ENCODE measurements around the gene FAM184A. TPM values are rescaled to one million over a fixed set of nuclear protein-coding genes. Genes with fewer than 3 reads are reported as not detected.
A peak's percentile ranks its signal among the peaks of the same experiment; 100 is the strongest.

FAM184A gene
- total and polyA plus RNA-seq, 2 of the 13 experiments (the other 11 are each of a cell fraction or from before 2014, with no cell fraction given) = 7.0 to 18.0 TPM

GRCh38 chr6:119110601-119111548 is 32.4 kb upstream of the FAM184A start:
- FAIRE-seq (peak; percentile 91), DNase-seq (ENCODE audit: low spot score) (peak; percentile 69), ATAC-seq (peak; percentile 93)
- H3K27me3 ChIP-seq (ENCODE audit: control insufficient read depth in 1 of 2, insufficient read depth in 2 of 2, low read length in 2 of 2) = no peaks in the 10 kb centered on the region
- POLR2A ChIA-PET = interaction anchor here (1.8 kb wide), 1 partner anchor 216 kb away, joined by 4 read pairs; no protein-coding TSS in a partner anchor
- H3K9me3 ChIP-seq (ENCODE audit: low read length) = peaks cover 5% of the 10 kb centered on the region; the same call in 1 of the 2 replicates
- H3K4me3 ChIP-seq (replicated peaks in 1 of 3; ENCODE audit: insufficient read depth in 1 of 3, low read depth in 2 of 3, low read length in 3 of 3) = peak overlapping the region in 2 of 3 experiments; percentile 12 to 41; a peak in 1 of 6 replicates
- H4K20me1 ChIP-seq (ENCODE audit: insufficient read depth, low read length) = no peaks in the 10 kb centered on the region
- peak overlapping the region; percentile 7; the same call in 1 of the 2 replicates for H3K9ac ChIP-seq (ENCODE audit: insufficient read depth, low read depth, low read length)
- peaks cover 17% of the 10 kb centered on the region for H3K4me1 ChIP-seq (ENCODE audit: insufficient read depth, low read length)
- CTCF ChIA-PET (ENCODE audit: low intra/inter-chr PET ratio, low total read pairs) = interaction anchor here (1.0 to 2.3 kb wide), 4 partner anchors 143 to 310 kb away, joined by 3 to 21 read pairs (median 10); no protein-coding TSS in a partner anchor
- in situ Hi-C loops (cut with HindIII; ENCODE audit: extremely low pct_ligation_motif_present, low pct_unique_long_range_greater_than_20kb) (loop anchor here (5.0 kb wide), 1 partner anchor 139 kb away; no protein-coding TSS in a partner anchor), intact Hi-C loops (cut with micrococcal nuclease; ENCODE audit: unreplicated experiment) (loop anchor here (1.0 to 10.0 kb wide), 6 partner anchors 143 to 546 kb away; partner anchors contain the start of gene ASF1A)
- H3K27ac ChIP-seq (ENCODE audit: extremely low read length, insufficient read depth, low read length) = no peak overlapping the region
- peak overlapping the region; percentile 62 for H3K4me2 ChIP-seq (ENCODE audit: low read depth, low read length)
- peak overlapping the region; percentile 59 for H2AFZ ChIP-seq (ENCODE audit: low read length)
- WGBS (ENCODE audit: low lambda C conversion rate) = 15% methylated on average over 8 of the region's 8 CpGs
- H3K36me3 ChIP-seq (replicated peaks in 1 of 2; ENCODE audit: control insufficient read depth in 1 of 2, insufficient read depth in 2 of 2, low read length in 2 of 2) = no peaks in the 10 kb centered on the region
- H3K79me2 ChIP-seq (ENCODE audit: insufficient read depth, low read length) = no peaks in the 10 kb centered on the region
- no TSS peak for BruUV-seq (replicated peaks)
- TF ChIP-seq EEA1 (CRISPR knock-in tag; IDR thresholded peaks at IDR 0.05; ENCODE audit: borderline replicate concordance) (no peak), SP2 (CRISPR knock-in tag; IDR thresholded peaks at IDR 0.05) (no peak), MTA1 (CRISPR knock-in tag; IDR thresholded peaks at IDR 0.05; ENCODE audit: borderline replicate concordance) (no peak), ZNF331 (CRISPR knock-in tag; IDR thresholded peaks at IDR 0.05) (no peak), ZNF160 (CRISPR knock-in tag; IDR thresholded peaks at IDR 0.05) (no peak), NCOA1 (CRISPR knock-in tag; IDR thresholded peaks at IDR 0.05) (no peak), ARNTL (CRISPR knock-in tag; IDR thresholded peaks at IDR 0.05) (no peak), ASH2L (IDR thresholded peaks at IDR 0.05; ENCODE audit: insufficient read length, low read depth, low read length) (no peak), SP1 (IDR thresholded peaks at IDR 0.05) (no peak), SP1 (CRISPR knock-in tag; IDR thresholded peaks at IDR 0.05) (no peak), ATAD3A (CRISPR knock-in tag; IDR thresholded peaks at IDR 0.05) (no peak), HNF1B (CRISPR knock-in tag; IDR thresholded peaks at IDR 0.05) (no peak), ZNF879 (CRISPR knock-in tag; IDR thresholded peaks at IDR 0.05) (no peak), RAD21 (CRISPR knock-in tag; IDR thresholded peaks at IDR 0.05) (peak; percentile 86), MIXL1 (CRISPR knock-in tag; IDR thresholded peaks at IDR 0.05) (0 out of 2 replicates have a peak, but pooled peaks have one; percentile 40), GATAD2A (CRISPR knock-in tag; IDR thresholded peaks at IDR 0.05) (no peak), ZC3H4 (CRISPR knock-in tag; IDR thresholded peaks at IDR 0.05; ENCODE audit: borderline replicate concordance) (no peak), JUN (CRISPR knock-in tag; IDR thresholded peaks at IDR 0.05) (no peak), FOXA1 (IDR thresholded peaks at IDR 0.05) (no peak), FOXA1 (CRISPR knock-in tag; IDR thresholded peaks at IDR 0.05) (no peak), RXRB (CRISPR knock-in tag; IDR thresholded peaks at IDR 0.05; ENCODE audit: borderline replicate concordance) (0 out of 2 replicates have a peak, but pooled peaks have one; percentile 18), ZNF205 (CRISPR knock-in tag; IDR thresholded peaks at IDR 0.05) (no peak)
- TF ChIP-seq, protein P1, sequence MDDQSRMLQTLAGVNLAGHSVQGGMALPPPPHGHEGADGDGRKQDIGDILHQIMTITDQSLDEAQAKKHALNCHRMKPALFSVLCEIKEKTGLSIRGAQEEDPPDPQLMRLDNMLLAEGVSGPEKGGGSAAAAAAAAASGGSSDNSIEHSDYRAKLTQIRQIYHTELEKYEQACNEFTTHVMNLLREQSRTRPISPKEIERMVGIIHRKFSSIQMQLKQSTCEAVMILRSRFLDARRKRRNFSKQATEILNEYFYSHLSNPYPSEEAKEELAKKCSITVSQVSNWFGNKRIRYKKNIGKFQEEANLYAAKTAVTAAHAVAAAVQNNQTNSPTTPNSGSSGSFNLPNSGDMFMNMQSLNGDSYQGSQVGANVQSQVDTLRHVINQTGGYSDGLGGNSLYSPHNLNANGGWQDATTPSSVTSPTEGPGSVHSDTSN (CRISPR knock-in tag; IDR thresholded peaks at IDR 0.05; ENCODE audit: borderline replicate concordance) = no peak
- TF ChIP-seq, protein P2, sequence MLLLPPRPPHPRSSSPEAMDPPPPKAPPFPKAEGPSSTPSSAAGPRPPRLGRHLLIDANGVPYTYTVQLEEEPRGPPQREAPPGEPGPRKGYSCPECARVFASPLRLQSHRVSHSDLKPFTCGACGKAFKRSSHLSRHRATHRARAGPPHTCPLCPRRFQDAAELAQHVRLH (CRISPR knock-in tag; IDR thresholded peaks at IDR 0.05; ENCODE audit: borderline replicate concordance, low read depth) = no peak
